T-cell (primary cell): ENCODE data around the gene EIF4G1. TPM values are rescaled to one million over a fixed set of nuclear protein-coding genes. Genes with fewer than 3 reads are reported as not detected.

Source experiments
- ATAC-seq, 4 experiments: fragments of 200-7000 bp in 3 of 4; fragments of 150-1000 bp in 1 of 4; cut with Tn5 transposase; replicated peaks in 1 of 4; 1 replicate in 3 of 4; 2 replicates in 1 of 4; pipeline ENCODE4 v1.10.0; 2021; ENCODE audit warnings: moderate library complexity in 3 of 4, mild to moderate bottlenecking in 2 of 4, moderate number of reproducible peaks in 1 of 4
- CTCF ChIA-PET, 2 donors: fragments of 300-600 bp; sonication (Branson Sonifier 250); formaldehyde crosslinking; loops; one replicate each; lab custom pipeline; 2022; ENCODE audit warnings: antibody characterized with exemption in 2 of 2; lab: Charles Lee
- POLR2A ChIA-PET, 2 donors: fragments of 300-600 bp; sonication (Branson Sonifier 250); formaldehyde crosslinking; loops; one replicate each; lab custom pipeline; 2022; ENCODE audit warnings: antibody characterized with exemption in 2 of 2; lab: Charles Lee
- DNase-seq, 35 experiments: peaks; one replicate each; pipeline versions ENCODE4 v3.0.0 to v3.0.0-alpha.2; 2013 to 2023
- H3K27ac ChIP-seq: one replicate; pipeline ENCODE4 v1.5.1; 2013; ENCODE audit warnings: low read length
- H3K27me3 ChIP-seq, 2 experiments: replicated peaks in 1 of 2; 1 replicate in 1 of 2; 2 replicates in 1 of 2; pipeline versions ENCODE4 v1.6.1 to v1.7.0; 2013; ENCODE audit warnings: low read length in 1 of 2, mixed read lengths in 1 of 2; ENCODE audit not compliant: control insufficient read depth in 2 of 2, insufficient read depth in 2 of 2; ENCODE audit errors: extremely low read depth in 1 of 2
- H3K36me3 ChIP-seq, 2 donors: 1 replicate in 1 of 2; 2 replicates in 1 of 2; pipeline versions ENCODE4 v1.6.1 to v1.7.0; 2013; ENCODE audit warnings: low read length in 1 of 2; ENCODE audit not compliant: control insufficient read depth in 2 of 2, insufficient read depth in 1 of 2; ENCODE audit errors: extremely low read depth in 1 of 2
- H3K4me1 ChIP-seq, 2 experiments: 1 replicate in 1 of 2; 2 replicates in 1 of 2; pipeline versions ENCODE4 v1.6.1 to v1.7.0; 2013; ENCODE audit warnings: low read length in 2 of 2, mixed read lengths in 1 of 2; ENCODE audit not compliant: insufficient read depth in 2 of 2, control insufficient read depth in 1 of 2; ENCODE audit errors: extremely low read depth in 1 of 2
- H3K4me3 ChIP-seq, 2 donors: 1 replicate in 1 of 2; 2 replicates in 1 of 2; pipeline versions ENCODE4 v1.5.1 to v1.7.0; 2013; ENCODE audit warnings: mild to moderate bottlenecking in 2 of 2, low read length in 1 of 2, moderate library complexity in 1 of 2; ENCODE audit not compliant: control insufficient read depth in 1 of 2; ENCODE audit errors: extremely low read depth in 1 of 2
- H3K9me3 ChIP-seq: 2 replicates; pipeline ENCODE4 v1.7.0; 2013
- H3K27ac Mint-ChIP-seq, 2 donors: one replicate each; pipeline ENCODE4 v1.8.0; 2020 to 2021; ENCODE audit warnings: mild to moderate bottlenecking in 2 of 2, mixed read lengths in 2 of 2
- H3K27me3 Mint-ChIP-seq, 2 donors: one replicate each; pipeline ENCODE4 v1.8.0; 2021 to 2022; ENCODE audit warnings: mixed read lengths in 2 of 2
- H3K36me3 Mint-ChIP-seq: one replicate; pipeline ENCODE4 v1.8.0; 2021; ENCODE audit warnings: mixed read lengths
- H3K4me1 Mint-ChIP-seq, 3 donors: one replicate each; pipeline ENCODE4 v1.8.0; 2020 to 2022; ENCODE audit warnings: mixed read lengths in 3 of 3, mild to moderate bottlenecking in 1 of 3
- H3K4me3 Mint-ChIP-seq, 3 donors: one replicate each; pipeline ENCODE4 v1.8.0; 2020 to 2022; ENCODE audit warnings: mild to moderate bottlenecking in 3 of 3, mixed read lengths in 3 of 3, moderate library complexity in 3 of 3
- H3K9me3 Mint-ChIP-seq, 3 donors: one replicate each; pipeline ENCODE4 v1.8.0; 2020 to 2022; ENCODE audit warnings: mixed read lengths in 3 of 3
- WGBS: methylation state at CpG from one replicate; pipeline ENCODE4 v1.1.5; 2013; ENCODE audit warnings: missing lambda C conversion rate; ENCODE audit not compliant: insufficient coverage; 5-methylcytosine and 5-hydroxymethylcytosine counted together
- total RNA-seq, 35 experiments: library from RNA in 6 of 35; stranded (reverse) in 6 of 35; fragments of 120-200 nt in 1 of 35; gene quantifications; one replicate each; pipeline versions ENCODE4 v1.2.1 to v1.2.4 and lab custom pipeline; 2013 to 2026

The EIF4G1 gene
- total RNA-seq, 5 donors from 2014 or later (not counting 1 experiment from before 2014, with no cell fraction given) = 232 to 290 (median 271) TPM

DNA sequence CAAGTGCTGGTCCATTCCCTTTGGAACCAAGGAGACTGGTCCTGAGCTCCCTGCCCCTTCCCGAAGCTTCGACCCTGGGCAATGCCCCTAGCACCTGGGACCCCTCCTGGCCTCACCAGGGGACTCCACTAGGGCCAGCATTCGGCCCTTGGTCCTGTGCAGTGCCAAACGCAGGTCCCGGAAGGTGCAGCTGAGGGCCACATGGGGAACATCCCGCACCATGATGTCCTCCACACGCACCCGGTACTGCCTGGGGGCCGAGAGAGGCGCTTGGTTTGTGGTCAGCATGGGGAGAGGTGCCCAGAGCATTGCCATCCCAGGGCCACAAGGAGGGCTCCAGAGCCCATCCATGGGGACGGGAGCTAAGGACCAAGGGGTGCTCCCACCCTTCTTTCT, 39.1 kb downstream of the EIF4G1 start:
- Mint-ChIP-seq H3K36me3 (no peaks in the 10 kb centered on the region), H3K9me3 (no peaks in the 10 kb centered on the region), H3K27me3 (no peaks in the 10 kb centered on the region), H3K4me3 (no peak overlapping the region), H3K27ac (no peak overlapping the region), H3K4me1 (peaks cover 0 to 4% (median 0%) of the 10 kb centered on the region in 3 donors)
- WGBS = 91% methylated on average over 10 of the region's 11 CpGs
- CTCF ChIA-PET = interaction anchor here (0.5 to 1.2 kb wide), 7 partner anchors 9 to 239 kb away, joined by 3 to 20 read pairs (median 3); no protein-coding TSS in a partner anchor
- POLR2A ChIA-PET = interaction anchor here in 1 of 2 donors (0.5 kb wide), 1 partner anchor 1410 kb away, joined by 3 read pairs; no protein-coding TSS in a partner anchor
- H3K27ac ChIP-seq = no peak overlapping the region
- ATAC-seq (no peak), DNase-seq (no peak)
- H3K36me3 ChIP-seq = no peaks in the 10 kb centered on the region
- H3K27me3 ChIP-seq = peaks cover 0 to 3% of the 10 kb centered on the region in 2 experiments
- H3K4me1 ChIP-seq = peaks cover 0 to 10% of the 10 kb centered on the region in 2 experiments
- no peak overlapping the region for H3K4me3 ChIP-seq
- no peaks in the 10 kb centered on the region for H3K9me3 ChIP-seq

DNA sequence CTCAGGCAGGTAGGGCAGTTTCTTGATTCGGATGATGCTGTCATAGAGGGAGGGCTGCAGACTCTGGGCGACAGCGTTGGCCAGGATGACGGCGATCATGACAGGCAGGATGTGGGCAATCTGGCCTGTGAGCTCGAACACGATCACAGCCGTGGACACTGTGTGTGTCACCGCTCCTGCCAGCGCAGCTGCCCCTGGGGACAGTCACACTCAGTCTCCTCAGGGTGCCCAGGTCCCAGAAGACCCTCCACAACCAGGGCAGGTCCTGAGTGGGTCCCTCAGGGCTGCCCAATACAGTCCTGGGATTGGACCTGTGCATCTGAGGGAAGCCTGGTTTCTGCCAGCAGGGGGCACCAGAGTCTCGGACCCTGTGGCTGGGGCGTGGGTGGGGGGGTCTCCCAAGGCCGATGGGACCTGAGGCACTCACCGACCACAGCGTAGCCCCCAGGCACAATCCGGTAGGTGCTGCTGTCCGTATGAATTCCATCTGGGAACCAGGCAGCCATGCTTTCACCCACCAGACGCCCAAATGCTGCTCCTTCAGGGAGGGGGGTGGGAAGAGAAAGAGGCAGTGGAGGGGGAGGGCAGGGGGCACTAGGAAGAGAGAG, 39.8 kb downstream of the EIF4G1 start:
- Histone ChIP-seq H3K36me3 (no peaks in the 10 kb centered on the region), H3K27me3 (peaks cover 0 to 3% of the 10 kb centered on the region in 2 experiments), H3K4me1 (peaks cover 0 to 10% of the 10 kb centered on the region in 2 experiments), H3K4me3 (no peak overlapping the region), H3K9me3 (no peaks in the 10 kb centered on the region), H3K27ac (no peak overlapping the region)
- H3K27ac Mint-ChIP-seq = no peak overlapping the region
- H3K4me1 Mint-ChIP-seq = peaks cover 0 to 4% (median 0%) of the 10 kb centered on the region in 3 donors
- no peaks in the 10 kb centered on the region for H3K9me3 Mint-ChIP-seq
- H3K27me3 Mint-ChIP-seq = no peaks in the 10 kb centered on the region
- DNase-seq (peak in 27 of 35 experiments; percentile 21 to 76 (median 49)), ATAC-seq (peak; percentile 63 to 82 (median 78))
- ChIA-PET POLR2A (interaction anchor here in 1 of 2 donors (0.5 kb wide), 1 partner anchor 1411 kb away, joined by 3 read pairs; no protein-coding TSS in a partner anchor), CTCF (interaction anchor here (0.5 to 1.3 kb wide), 11 partner anchors 8 to 239 kb away, joined by 3 to 20 read pairs (median 4); no protein-coding TSS in a partner anchor)
- H3K4me3 Mint-ChIP-seq = no peak overlapping the region
- WGBS = 35% methylated on average over 10 of the region's 18 CpGs
- no peaks in the 10 kb centered on the region for H3K36me3 Mint-ChIP-seq

- Histone ChIP-seq H3K4me3 (no peak overlapping the region), H3K27ac (no peak overlapping the region), H3K27me3 (peaks cover 0 to 3% of the 10 kb centered on the region in 2 experiments), H3K4me1 (peaks cover 0 to 10% of the 10 kb centered on the region in 2 experiments), H3K9me3 (no peaks in the 10 kb centered on the region), H3K36me3 (no peaks in the 10 kb centered on the region)
- DNase-seq (no peak), ATAC-seq (no peak)
- H3K27ac Mint-ChIP-seq = no peak overlapping the region
- H3K36me3 Mint-ChIP-seq = no peaks in the 10 kb centered on the region
- H3K9me3 Mint-ChIP-seq = no peaks in the 10 kb centered on the region
- WGBS = 97% methylated on average over 3 of the region's 8 CpGs
- CTCF ChIA-PET = interaction anchor here (0.5 to 1.3 kb wide), 6 partner anchors 12 to 830 kb away, joined by 3 to 5 read pairs (median 4); no protein-coding TSS in a partner anchor
- peaks cover 0 to 4% (median 1%) of the 10 kb centered on the region in 3 donors for H3K4me1 Mint-ChIP-seq
- H3K4me3 Mint-ChIP-seq = no peak overlapping the region
- no peaks in the 10 kb centered on the region for H3K27me3 Mint-ChIP-seq
- POLR2A ChIA-PET = no interaction called here
These were observed 40.3 kb downstream of the EIF4G1 start for GRCh38 chr3:184354754-184355153.

- ATAC-seq (no peak), DNase-seq (no peak)
- POLR2A ChIA-PET = no interaction called here
- Mint-ChIP-seq H3K36me3 (no peaks in the 10 kb centered on the region), H3K9me3 (no peaks in the 10 kb centered on the region), H3K27me3 (no peaks in the 10 kb centered on the region), H3K27ac (no peak overlapping the region), H3K4me3 (no peak overlapping the region), H3K4me1 (peaks cover under 1 to 8% (median 7%) of the 10 kb centered on the region in 3 donors)
- CTCF ChIA-PET = interaction anchor here (0.5 to 1.3 kb wide), 6 partner anchors 11 to 830 kb away, joined by 3 to 5 read pairs (median 4); no protein-coding TSS in a partner anchor
- Histone ChIP-seq H3K4me1 (peaks cover 0 to 11% of the 10 kb centered on the region in 2 experiments), H3K9me3 (no peaks in the 10 kb centered on the region), H3K27ac (no peak overlapping the region), H3K27me3 (peaks cover 0 to 3% of the 10 kb centered on the region in 2 experiments), H3K36me3 (no peaks in the 10 kb centered on the region), H3K4me3 (no peak overlapping the region)
- 84% methylated on average over 17 of the region's 18 CpGs for WGBS
These were observed 41.0 kb downstream of the EIF4G1 start for GRCh38 chr3:184355261-184356040.

GRCh38 chr3:184357248-184358123, 43.1 kb downstream of the EIF4G1 start:
- no peak overlapping the region for H3K27ac ChIP-seq
- H3K27me3 ChIP-seq = peaks cover 0 to 3% of the 10 kb centered on the region in 2 experiments
- no peaks in the 10 kb centered on the region for H3K27me3 Mint-ChIP-seq
- no peak overlapping the region for H3K4me3 ChIP-seq
- no peaks in the 10 kb centered on the region for H3K9me3 ChIP-seq
- ChIA-PET POLR2A (no interaction called here), CTCF (interaction anchor here in 1 of 2 donors (0.6 kb wide), 1 partner anchor 92 kb away, joined by 3 read pairs; no protein-coding TSS in a partner anchor)
- H3K9me3 Mint-ChIP-seq = no peaks in the 10 kb centered on the region
- H3K4me1 ChIP-seq = peaks cover 0 to 24% of the 10 kb centered on the region in 2 experiments
- no peaks in the 10 kb centered on the region for H3K36me3 ChIP-seq
- H3K4me1 Mint-ChIP-seq = peaks cover 6 to 15% (median 10%) of the 10 kb centered on the region in 3 donors
- DNase-seq = no peak
- ATAC-seq = no peak
- 87% methylated on average over 9 of the region's 24 CpGs for WGBS
- H3K36me3 Mint-ChIP-seq = no peaks in the 10 kb centered on the region
- H3K4me3 Mint-ChIP-seq = no peak overlapping the region
- no peak overlapping the region for H3K27ac Mint-ChIP-seq
